T-helper 1 cell (primary cell): ENCODE results near the gene ABCC1.
A peak's percentile ranks its signal among the peaks of the same experiment; 100 is the strongest.

ENCODE experiments used
- DNase-seq, 5 donors: peaks; one replicate each; pipeline ENCODE4 v3.0.0-alpha.2; 2012 to 2020

The ABCC1 gene

GRCh38 chr16:15993946-15994665, 44.7 kb downstream of the ABCC1 start:
- DNase-seq = no peak

GRCh38 chr16:15996432-15997109, 47.2 kb downstream of the ABCC1 start:
- DNase-seq = no peak

- no peak for DNase-seq
These were observed 51.3 kb downstream of the ABCC1 start for GRCh38 chr16:16000685-16001084.

- no peak for DNase-seq
These were observed 52.3 kb downstream of the ABCC1 start for GRCh38 chr16:16001596-16002255.

GRCh38 chr16:16003719-16004313, 54.4 kb downstream of the ABCC1 start:
- no peak for DNase-seq

GRCh38 chr16:16004314-16004749, 54.9 kb downstream of the ABCC1 start:
- no peak for DNase-seq

- no peak for DNase-seq
These were observed 56.3 kb downstream of the ABCC1 start for GRCh38 chr16:16005721-16006120.

GRCh38 chr16:16006650-16007049, 57.2 kb downstream of the ABCC1 start:
- no peak for DNase-seq

GRCh38 chr16:16007743-16008111, 58.3 kb downstream of the ABCC1 start:
- DNase-seq = peak in 1 of 5 donors; percentile 25

- no peak for DNase-seq
These were observed 59.2 kb downstream of the ABCC1 start for GRCh38 chr16:16008666-16009065.

- no peak for DNase-seq
These were observed 60.0 kb downstream of the ABCC1 start for GRCh38 chr16:16009401-16009800.

GRCh38 chr16:16010194-16010593, 60.8 kb downstream of the ABCC1 start:
- no peak for DNase-seq

- no peak for DNase-seq
These were observed 62.7 kb downstream of the ABCC1 start for GRCh38 chr16:16012144-16012543.

- no peak for DNase-seq
These were observed 64.4 kb downstream of the ABCC1 start for GRCh38 chr16:16013812-16014211.

- DNase-seq = no peak
These were observed 65.2 kb downstream of the ABCC1 start for GRCh38 chr16:16014329-16015224.

GRCh38 chr16:16015849-16016248, 66.4 kb downstream of the ABCC1 start:
- DNase-seq = no peak

GRCh38 chr16:16016388-16016964, 67.1 kb downstream of the ABCC1 start:
- DNase-seq = no peak

GRCh38 chr16:16017812-16018211, 68.4 kb downstream of the ABCC1 start:
- no peak for DNase-seq

- no peak for DNase-seq
These were observed 69.3 kb downstream of the ABCC1 start for GRCh38 chr16:16018705-16019104.

- DNase-seq = no peak
These were observed 70.1 kb downstream of the ABCC1 start for GRCh38 chr16:16019488-16019887.

- no peak for DNase-seq
These were observed 70.9 kb downstream of the ABCC1 start for GRCh38 chr16:16020291-16020690.

- no peak for DNase-seq
These were observed 71.6 kb downstream of the ABCC1 start for GRCh38 chr16:16021020-16021419.
